HEK293 (cell line): ENCODE results near the gene ANKS6.

Source experiments
- CTCF ChIA-PET: fragments of 350-600 bp; formaldehyde crosslinking; extraction: SDS; loops from one replicate; lab custom pipeline; 2021; ENCODE audit warnings: antibody characterized with exemption; lab: Yijun Ruan, JAX
- POLR2A ChIA-PET: fragments of 300-600 bp; formaldehyde crosslinking; extraction: SDS; loops from one replicate; lab custom pipeline; 2020; ENCODE audit warnings: antibody characterized with exemption, inconsistent platforms; lab: Yijun Ruan, JAX
- H3K27ac ChIP-seq: fragments of 200-500 bp; sonication (Bioruptor generic); 2 replicates; pipeline ENCODE4 v1.5.1; 2014; ENCODE audit warnings: low read depth, low read length, control low read depth, inconsistent platforms; ENCODE audit errors: extremely low read depth
- H3K36me3 ChIP-seq, 2 experiments: fragments of 200-500 bp in 1 of 2; sonication (Bioruptor generic) in 1 of 2; 1 replicate in 1 of 2; 2 replicates in 1 of 2; pipeline ENCODE4 v1.5.1; 2014 to 2017; ENCODE audit warnings: inconsistent platforms in 2 of 2, low read length in 2 of 2; ENCODE audit not compliant: control insufficient read depth in 2 of 2, insufficient read depth in 1 of 2
- H3K4me1 ChIP-seq: fragments of 200-500 bp; sonication (Bioruptor generic); 2 replicates; pipeline ENCODE4 v1.5.1; 2014; ENCODE audit warnings: mild to moderate bottlenecking, low read length, inconsistent platforms; ENCODE audit not compliant: control insufficient read depth, insufficient read depth
- H3K4me3 ChIP-seq: 2 replicates; pipeline ENCODE4 v1.5.1; 2011; ENCODE audit warnings: low read depth, mild to moderate bottlenecking, control low read depth, low read length, moderate library complexity
- H3K9me3 ChIP-seq: fragments of 200-500 bp; sonication (Bioruptor generic); 2 replicates; pipeline ENCODE4 v1.5.1; 2014; ENCODE audit warnings: low read depth, low read length, inconsistent platforms; ENCODE audit not compliant: control insufficient read depth, insufficient read depth
- AEBP2 ChIP-seq: fragments of 450-650 bp; formaldehyde crosslinking; IDR thresholded peaks from 2 replicates; pipeline ENCODE4 v1.5.1; 2016; ENCODE audit warnings: missing biosample characterization, missing genetic modification characterization, borderline replicate concordance
- KLF16 ChIP-seq: fragments of 450-650 bp; formaldehyde crosslinking; IDR thresholded peaks from 2 replicates; pipeline ENCODE4 v1.5.1; 2017; ENCODE audit warnings: missing biosample characterization, missing genetic modification characterization
- KLF9 ChIP-seq: fragments of 450-650 bp; formaldehyde crosslinking; IDR thresholded peaks from 2 replicates; pipeline ENCODE4 v1.5.1; 2016; ENCODE audit warnings: missing biosample characterization, missing genetic modification characterization, low read depth
- PATZ1 ChIP-seq: fragments of 450-650 bp; formaldehyde crosslinking; IDR thresholded peaks from 2 replicates; pipeline ENCODE4 v1.5.1; 2016; ENCODE audit warnings: missing biosample characterization, missing genetic modification characterization
- SCRT2 ChIP-seq: fragments of 450-650 bp; formaldehyde crosslinking; IDR thresholded peaks from 2 replicates; pipeline ENCODE4 v1.5.1; 2016; ENCODE audit warnings: missing biosample characterization, missing genetic modification characterization
- ZEB2 ChIP-seq: fragments of 450-650 bp; formaldehyde crosslinking; IDR thresholded peaks from 2 replicates; pipeline ENCODE4 v1.5.1; 2016; ENCODE audit warnings: missing biosample characterization, missing genetic modification characterization
- ZFP69B ChIP-seq: fragments of 450-650 bp; formaldehyde crosslinking; IDR thresholded peaks from 2 replicates; pipeline ENCODE4 v1.5.1; 2016; ENCODE audit warnings: missing biosample characterization, missing genetic modification characterization
- ZNF146 ChIP-seq: fragments of 450-650 bp; formaldehyde crosslinking; IDR thresholded peaks from 2 replicates; pipeline ENCODE4 v1.5.1; 2016; ENCODE audit warnings: missing biosample characterization, missing genetic modification characterization
- ZNF148 ChIP-seq: fragments of 450-650 bp; formaldehyde crosslinking; IDR thresholded peaks from 2 replicates; pipeline ENCODE4 v1.5.0; 2017; ENCODE audit warnings: missing biosample characterization, missing genetic modification characterization, borderline replicate concordance
- ZNF221 ChIP-seq: fragments of 450-650 bp; formaldehyde crosslinking; IDR thresholded peaks from 2 replicates; pipeline ENCODE4 v1.5.1; 2017; ENCODE audit warnings: missing biosample characterization, missing genetic modification characterization, borderline replicate concordance
- ZNF23 ChIP-seq: fragments of 450-650 bp; formaldehyde crosslinking; IDR thresholded peaks from 2 replicates; pipeline ENCODE4 v1.5.1; 2016; ENCODE audit warnings: missing biosample characterization, missing genetic modification characterization, borderline replicate concordance
- ZNF248 ChIP-seq: fragments of 450-650 bp; formaldehyde crosslinking; IDR thresholded peaks from 2 replicates; pipeline ENCODE4 v1.5.1; 2017; ENCODE audit warnings: missing biosample characterization, missing genetic modification characterization
- ZNF335 ChIP-seq: fragments of 450-650 bp; formaldehyde crosslinking; conservative IDR thresholded peaks from 2 replicates; pipeline ENCODE4 v1.5.1; 2016; ENCODE audit warnings: missing biosample characterization, missing genetic modification characterization
- ZNF391 ChIP-seq: fragments of 450-650 bp; formaldehyde crosslinking; IDR thresholded peaks from 2 replicates; pipeline ENCODE4 v1.5.1; 2016; ENCODE audit warnings: low read depth, missing biosample characterization, missing genetic modification characterization, borderline replicate concordance
- ZNF48 ChIP-seq: fragments of 450-650 bp; formaldehyde crosslinking; IDR thresholded peaks from 2 replicates; pipeline ENCODE4 v1.5.1; 2016; ENCODE audit warnings: missing biosample characterization, missing genetic modification characterization
- ZNF654 ChIP-seq: fragments of 450-650 bp; formaldehyde crosslinking; IDR thresholded peaks from 2 replicates; pipeline ENCODE4 v1.5.1; 2016; ENCODE audit warnings: low read depth, missing biosample characterization, missing genetic modification characterization
- ZNF747 ChIP-seq: fragments of 450-650 bp; formaldehyde crosslinking; IDR thresholded peaks from 2 replicates; pipeline ENCODE4 v1.5.1; 2016; ENCODE audit warnings: missing biosample characterization, missing genetic modification characterization
- ZNF792 ChIP-seq: fragments of 450-650 bp; formaldehyde crosslinking; IDR thresholded peaks from 2 replicates; pipeline ENCODE4 v1.5.1; 2016; ENCODE audit warnings: missing biosample characterization, missing genetic modification characterization

ANKS6 gene

GRCh38 chr9:98846081-98846480 lies 49.7 kb upstream of the ANKS6 start:
- no peak for TF ChIP-seq AEBP2
- H3K9me3 ChIP-seq = no peaks in the 10 kb centered on the region
- ChIA-PET CTCF (interaction anchor here (0.6 to 7.5 kb wide), 3 partner anchors 153 to 531 kb away, joined by 3 to 105 read pairs (median 55); no protein-coding TSS in a partner anchor), POLR2A (interaction anchor here (1.2 kb wide), 1 partner anchor 79 kb away, joined by 6 read pairs; no protein-coding TSS in a partner anchor)
- no peak overlapping the region for H3K27ac ChIP-seq
- H3K4me3 ChIP-seq = no peak overlapping the region
- no peaks in the 10 kb centered on the region for H3K4me1 ChIP-seq
- no peaks in the 10 kb centered on the region for H3K36me3 ChIP-seq

GRCh38 chr9:98842510-98842909 lies 46.2 kb upstream of the ANKS6 start:
- no peaks in the 10 kb centered on the region for H3K4me1 ChIP-seq
- no peak overlapping the region for H3K27ac ChIP-seq
- CTCF ChIA-PET = interaction anchor here (0.7 to 3.0 kb wide), 5 partner anchors 12 to 155 kb away, joined by 3 to 12 read pairs (median 3); no protein-coding TSS in a partner anchor
- no peak overlapping the region for H3K4me3 ChIP-seq
- peaks cover 0 to under 1% of the 10 kb centered on the region in 2 experiments; a peak in 1 of 3 replicates for H3K36me3 ChIP-seq
- no peaks in the 10 kb centered on the region for H3K9me3 ChIP-seq
- TF ChIP-seq ZEB2 (tag by site-specific recombination) (no peak), ZNF747 (tag by site-specific recombination) (no peak), SCRT2 (no peak), ZNF335 (tag by site-specific recombination) (no peak), ZNF48 (tag by site-specific recombination) (no peak), ZNF23 (no peak), ZFP69B (tag by site-specific recombination) (no peak), ZNF654 (tag by site-specific recombination) (no peak), ZNF391 (tag by site-specific recombination) (no peak), KLF9 (tag by site-specific recombination) (no peak), ZNF221 (no peak), PATZ1 (no peak), ZNF146 (tag by site-specific recombination) (no peak), ZNF148 (tag by site-specific recombination) (no peak), KLF16 (tag by site-specific recombination) (no peak), ZNF792 (tag by site-specific recombination) (no peak), ZNF248 (no peak)
- POLR2A ChIA-PET = no interaction called here
